ENCODE results near the gene EVL. TPM values are rescaled to one million over a fixed set of nuclear protein-coding genes. Genes with fewer than 3 reads are reported as not detected.

Gene EVL
- total RNA-seq, 1 donor from 2014 or later = 157 TPM

DNA sequence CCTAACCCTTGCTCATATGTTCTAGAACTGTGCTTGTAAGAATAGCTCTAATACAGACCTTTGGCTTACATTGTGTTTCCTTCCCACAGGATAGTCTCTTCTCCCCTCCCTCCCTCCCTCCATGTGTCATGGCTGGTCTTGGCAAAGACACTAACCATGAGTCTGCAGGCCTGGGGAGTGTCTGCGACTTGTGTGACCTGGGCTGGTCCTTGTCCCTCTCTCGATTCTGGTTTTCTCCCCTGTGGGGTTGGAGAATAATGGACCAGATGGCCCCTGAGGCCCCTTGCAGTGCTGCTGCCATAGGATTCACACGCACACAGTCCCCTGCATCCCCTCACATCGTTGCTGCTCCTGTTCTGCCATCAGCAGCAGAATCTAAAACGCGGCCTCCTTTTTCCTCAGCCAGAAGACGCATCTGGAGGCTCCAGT is 64.0 kb downstream of the EVL start:
- TF ChIP-seq, protein P1, sequence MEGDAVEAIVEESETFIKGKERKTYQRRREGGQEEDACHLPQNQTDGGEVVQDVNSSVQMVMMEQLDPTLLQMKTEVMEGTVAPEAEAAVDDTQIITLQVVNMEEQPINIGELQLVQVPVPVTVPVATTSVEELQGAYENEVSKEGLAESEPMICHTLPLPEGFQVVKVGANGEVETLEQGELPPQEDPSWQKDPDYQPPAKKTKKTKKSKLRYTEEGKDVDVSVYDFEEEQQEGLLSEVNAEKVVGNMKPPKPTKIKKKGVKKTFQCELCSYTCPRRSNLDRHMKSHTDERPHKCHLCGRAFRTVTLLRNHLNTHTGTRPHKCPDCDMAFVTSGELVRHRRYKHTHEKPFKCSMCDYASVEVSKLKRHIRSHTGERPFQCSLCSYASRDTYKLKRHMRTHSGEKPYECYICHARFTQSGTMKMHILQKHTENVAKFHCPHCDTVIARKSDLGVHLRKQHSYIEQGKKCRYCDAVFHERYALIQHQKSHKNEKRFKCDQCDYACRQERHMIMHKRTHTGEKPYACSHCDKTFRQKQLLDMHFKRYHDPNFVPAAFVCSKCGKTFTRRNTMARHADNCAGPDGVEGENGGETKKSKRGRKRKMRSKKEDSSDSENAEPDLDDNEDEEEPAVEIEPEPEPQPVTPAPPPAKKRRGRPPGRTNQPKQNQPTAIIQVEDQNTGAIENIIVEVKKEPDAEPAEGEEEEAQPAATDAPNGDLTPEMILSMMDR (IDR thresholded peaks at IDR 0.05) = no peak
- Mint-ChIP-seq H3K4me1 (ENCODE audit: unreplicated experiment) (peaks cover 10% of the 10 kb centered on the region), H3K27me3 (ENCODE audit: unreplicated experiment) (no peaks in the 10 kb centered on the region), H3K9me3 (ENCODE audit: unreplicated experiment) (no peaks in the 10 kb centered on the region), H3K36me3 (ENCODE audit: unreplicated experiment) (peaks cover 30% of the 10 kb centered on the region), H3K27ac (ENCODE audit: unreplicated experiment) (no peak overlapping the region), H3K4me3 (ENCODE audit: unreplicated experiment) (no peak overlapping the region)
- DNase-seq (ENCODE audit: extremely low spot score, unreplicated experiment) = no peak

DNA sequence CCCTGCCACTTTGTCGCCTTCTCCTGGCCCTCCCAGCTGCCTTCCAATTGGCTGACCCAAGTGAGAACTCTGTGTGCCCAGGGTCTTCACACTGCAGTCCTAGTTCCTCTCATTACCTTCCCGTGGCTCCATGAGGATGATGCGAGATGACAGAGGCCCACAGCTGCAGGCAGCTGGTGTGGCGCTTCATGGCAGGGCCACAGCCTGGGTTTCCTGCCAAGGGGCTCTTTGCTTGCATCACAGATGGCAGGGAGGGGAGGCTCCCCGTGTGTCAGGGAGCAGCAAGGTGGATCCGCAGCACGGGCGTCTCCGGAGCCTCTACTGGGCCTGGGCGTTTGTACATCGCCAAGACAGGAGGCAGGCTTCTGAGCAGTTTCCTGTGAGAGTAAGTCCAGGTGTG is 65.3 kb downstream of the EVL start:
- peaks cover 29% of the 10 kb centered on the region for H3K36me3 Mint-ChIP-seq (ENCODE audit: unreplicated experiment)
- H3K4me3 Mint-ChIP-seq (ENCODE audit: unreplicated experiment) = no peak overlapping the region
- H3K27ac Mint-ChIP-seq (ENCODE audit: unreplicated experiment) = peak overlapping the region; percentile 28
- TF ChIP-seq, protein P1 (IDR thresholded peaks at IDR 0.05) = no peak
- H3K4me1 Mint-ChIP-seq (ENCODE audit: unreplicated experiment) = peaks cover 10% of the 10 kb centered on the region
- no peaks in the 10 kb centered on the region for H3K9me3 Mint-ChIP-seq (ENCODE audit: unreplicated experiment)
- H3K27me3 Mint-ChIP-seq (ENCODE audit: unreplicated experiment) = no peaks in the 10 kb centered on the region
- DNase-seq (ENCODE audit: extremely low spot score, unreplicated experiment) = no peak

DNA sequence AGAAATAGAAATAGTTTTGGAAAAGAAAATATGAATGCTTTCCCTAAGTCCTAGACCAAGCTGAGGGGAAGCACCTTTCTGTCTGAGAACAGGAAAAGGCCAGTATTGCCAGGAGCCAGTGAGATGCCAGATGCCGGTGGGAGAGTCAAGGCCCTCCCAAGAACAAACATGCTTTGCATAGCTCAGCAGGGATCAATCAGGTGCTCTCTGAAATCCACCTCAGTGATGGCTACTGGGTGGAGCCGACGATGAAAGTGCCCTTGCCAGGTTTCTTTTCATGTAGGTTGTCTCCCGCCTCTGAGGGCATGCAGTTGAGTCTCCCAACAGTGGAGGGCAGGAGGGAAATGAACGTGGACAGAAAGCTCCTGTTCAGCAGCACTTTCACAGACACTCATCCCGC is 66.0 kb downstream of the EVL start:
- Mint-ChIP-seq H3K4me1 (ENCODE audit: unreplicated experiment) (peaks cover 10% of the 10 kb centered on the region), H3K4me3 (ENCODE audit: unreplicated experiment) (no peak overlapping the region), H3K36me3 (ENCODE audit: unreplicated experiment) (peaks cover 34% of the 10 kb centered on the region), H3K27ac (ENCODE audit: unreplicated experiment) (no peak overlapping the region), H3K9me3 (ENCODE audit: unreplicated experiment) (no peaks in the 10 kb centered on the region), H3K27me3 (ENCODE audit: unreplicated experiment) (no peaks in the 10 kb centered on the region)
- TF ChIP-seq, protein P1 (IDR thresholded peaks at IDR 0.05) = no peak
- no peak for DNase-seq (ENCODE audit: extremely low spot score, unreplicated experiment)

DNA sequence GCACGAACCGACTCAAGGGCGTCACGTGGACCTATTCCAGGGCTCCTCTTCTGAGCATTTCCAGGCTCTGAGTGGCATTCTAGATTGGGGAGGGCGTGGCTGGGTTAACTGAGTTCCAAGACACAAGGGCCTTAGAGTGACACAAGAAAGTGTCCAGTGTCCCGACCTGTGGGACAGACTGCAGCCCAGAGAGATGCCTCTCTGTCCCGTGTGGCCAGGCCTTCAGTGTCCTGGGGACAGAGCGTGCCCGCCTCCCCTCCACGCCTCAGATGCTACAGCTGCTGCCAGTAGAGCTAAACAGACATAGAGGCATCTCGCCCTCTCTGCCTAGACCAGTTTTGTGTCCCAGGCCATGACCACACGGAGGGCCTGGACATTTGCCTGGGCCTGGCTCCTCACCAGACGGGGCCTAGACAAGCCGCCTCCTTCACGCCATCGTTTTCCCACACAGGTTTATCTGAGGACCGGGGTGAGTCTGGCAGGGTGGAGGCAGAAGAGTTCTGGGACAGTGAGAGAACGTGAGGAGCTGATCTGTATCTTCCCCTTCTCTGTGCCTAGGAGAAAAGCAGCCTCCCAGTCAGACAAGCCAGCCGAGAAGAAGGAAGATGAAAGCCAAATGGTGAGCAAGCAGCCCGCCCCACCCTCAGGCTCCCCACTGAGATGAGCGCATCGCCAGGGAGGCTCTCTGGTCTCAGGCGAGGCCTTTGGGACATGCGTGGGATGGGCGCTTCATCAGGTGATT is 67.1 kb downstream of the EVL start:
- Mint-ChIP-seq H3K27me3 (ENCODE audit: unreplicated experiment) (no peaks in the 10 kb centered on the region), H3K9me3 (ENCODE audit: unreplicated experiment) (no peaks in the 10 kb centered on the region), H3K4me1 (ENCODE audit: unreplicated experiment) (peaks cover 10% of the 10 kb centered on the region), H3K27ac (ENCODE audit: unreplicated experiment) (peak overlapping the region; percentile 27), H3K4me3 (ENCODE audit: unreplicated experiment) (no peak overlapping the region), H3K36me3 (ENCODE audit: unreplicated experiment) (peaks cover 38% of the 10 kb centered on the region)
- TF ChIP-seq, protein P1 (IDR thresholded peaks at IDR 0.05) = no peak
- DNase-seq (ENCODE audit: extremely low spot score, unreplicated experiment) = no peak

DNA sequence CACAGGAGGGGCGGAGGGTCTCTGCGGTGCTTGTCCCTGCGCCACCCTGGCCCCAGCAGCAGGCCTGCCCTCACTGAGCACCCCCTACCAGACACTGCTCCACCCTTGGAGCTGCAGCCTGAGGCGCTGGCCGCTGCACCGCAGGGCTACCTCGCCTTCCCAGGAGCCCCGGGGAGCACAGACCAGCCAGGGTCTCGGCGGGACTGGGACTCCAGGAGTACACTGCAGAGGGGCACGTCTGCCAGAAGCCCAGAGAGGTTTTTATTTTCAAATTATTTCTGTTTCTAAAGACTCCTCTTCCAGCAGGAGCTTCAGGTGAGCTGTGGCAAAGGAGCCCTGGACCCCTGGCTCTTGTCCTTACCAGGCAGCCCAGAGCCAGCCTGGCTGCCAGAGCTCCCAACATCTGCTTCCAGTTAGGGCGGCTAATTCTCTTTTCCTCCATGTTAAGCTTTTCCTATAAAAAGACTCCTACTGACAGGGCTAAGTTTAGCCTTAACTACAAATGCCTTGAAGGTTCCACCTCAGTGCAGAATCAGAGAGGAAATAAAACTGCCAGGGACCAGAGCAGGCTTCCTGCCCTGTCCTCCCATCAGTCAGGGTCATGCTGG is 67.8 kb downstream of the EVL start:
- no peak for DNase-seq (ENCODE audit: extremely low spot score, unreplicated experiment)
- Mint-ChIP-seq H3K27me3 (ENCODE audit: unreplicated experiment) (no peaks in the 10 kb centered on the region), H3K4me3 (ENCODE audit: unreplicated experiment) (no peak overlapping the region), H3K27ac (ENCODE audit: unreplicated experiment) (peak overlapping the region; percentile 69), H3K9me3 (ENCODE audit: unreplicated experiment) (no peaks in the 10 kb centered on the region), H3K36me3 (ENCODE audit: unreplicated experiment) (peaks cover 32% of the 10 kb centered on the region), H3K4me1 (ENCODE audit: unreplicated experiment) (peaks cover 10% of the 10 kb centered on the region)
- TF ChIP-seq, protein P1 (IDR thresholded peaks at IDR 0.05) = no peak

Measured in osteocyte (in vitro differentiated cells).